ENCODE data around the gene RHAG.

RHAG gene

GRCh38 chr6:49563006-49563886 is 73.4 kb downstream of the RHAG start:
- peak; percentile 5 for DNase-seq

GRCh38 chr6:49558238-49558637 is 78.4 kb downstream of the RHAG start:
- no peak for DNase-seq

GRCh38 chr6:49557177-49557576 is 79.5 kb downstream of the RHAG start:
- no peak for DNase-seq

- DNase-seq: no peak
These were observed 80.2 kb downstream of the RHAG start for GRCh38 chr6:49556429-49556837.

GRCh38 chr6:49555951-49556350 is 80.7 kb downstream of the RHAG start:
- DNase-seq: no peak
